ENCODE measurements around the gene CLDN16. TPM values are rescaled to one million over a fixed set of nuclear protein-coding genes. Genes with fewer than 3 reads are reported as not detected.

Gene CLDN16
- total and polyA plus RNA-seq, 2 of the 4 experiments (the other 2 are of a cell fraction): under 0.01 to 0.09 TPM

DNA sequence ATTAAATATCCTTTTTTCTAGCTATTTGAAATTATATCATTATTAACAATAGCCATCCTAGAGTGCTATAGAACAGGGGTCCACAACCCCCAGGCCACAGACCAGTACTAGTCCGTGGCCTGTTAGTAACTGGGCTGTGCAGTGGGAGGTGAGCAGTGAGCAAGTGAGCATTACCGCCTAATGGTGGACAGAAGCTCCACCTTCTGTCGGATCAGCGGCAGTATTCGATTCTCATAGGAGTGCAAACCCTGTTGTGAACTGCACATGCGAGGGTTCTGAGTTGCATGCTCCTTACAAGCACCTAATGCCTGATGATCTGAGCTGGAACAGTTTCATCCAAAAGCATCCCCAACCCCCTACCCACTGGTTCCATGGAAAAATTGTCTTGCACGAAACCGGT, 11.7 kb downstream of the CLDN16 start:
- H2BK20ac ChIP-seq (ENCODE audit: low read depth, low read length): no peak overlapping the region
- CTCF ChIA-PET: interaction anchor here (0.6 to 1.3 kb wide), 2 partner anchors 57 to 439 kb away, joined by 3 read pairs; no protein-coding TSS in a partner anchor
- H3K4me3 ChIP-seq (ENCODE audit: insufficient read depth, low read depth, low read length): no peak overlapping the region
- no peak for ATAC-seq (ENCODE audit: low read depth)
- no peak overlapping the region for H4K91ac ChIP-seq (ENCODE audit: insufficient read depth, low read depth, low read length)
- H3K79me1 ChIP-seq (ENCODE audit: low read depth in 1 of 2, low read length in 2 of 2): no peaks in the 10 kb centered on the region
- TF ChIP-seq RCOR1 (IDR thresholded peaks at IDR 0.05; ENCODE audit: insufficient replicate concordance, low read length) (no peak), RFX5 (IDR thresholded peaks at IDR 0.05; ENCODE audit: low read depth, low read length) (no peak), FOS (IDR thresholded peaks at IDR 0.05; ENCODE audit: low read depth, low read length) (no peak), SMC3 (IDR thresholded peaks at IDR 0.05; ENCODE audit: low read depth, low read length) (no peak), MXI1 (IDR thresholded peaks at IDR 0.05; ENCODE audit: borderline replicate concordance, low read depth, low read length) (no peak), CTCF (conservative IDR thresholded peaks at IDR 0.05; ENCODE audit: low read depth, low read length) (no peak), NFE2L2 (IDR thresholded peaks at IDR 0.05; ENCODE audit: low read depth, low read length) (no peak), POLR2A (IDR thresholded peaks at IDR 0.05; ENCODE audit: low read depth, low read length) (no peak), MAZ (IDR thresholded peaks at IDR 0.05; ENCODE audit: borderline replicate concordance, low read depth, low read length) (no peak), RAD21 (IDR thresholded peaks at IDR 0.05; ENCODE audit: low read length) (no peak), BHLHE40 (IDR thresholded peaks at IDR 0.05; ENCODE audit: low read depth, low read length) (no peak), MAFK (IDR thresholded peaks at IDR 0.05; ENCODE audit: low read depth, low read length) (no peak)
- H3K36me3 ChIP-seq (ENCODE audit: control insufficient read depth, insufficient read depth, low read length): no peaks in the 10 kb centered on the region
- no peak overlapping the region for H3K23ac ChIP-seq (ENCODE audit: low read depth, low read length)
- no peak overlapping the region for H3K14ac ChIP-seq (replicated peaks; ENCODE audit: low read depth, low read length)
- no peak overlapping the region for H3K18ac ChIP-seq (ENCODE audit: low read depth, low read length)
- dilution Hi-C loops (cut with HindIII; ENCODE audit: low sequenced_read_pairs, unreplicated experiment) (no loop called here), intact Hi-C loops (cut with micrococcal nuclease) (no loop called here), in situ Hi-C loops (cut with MboI; ENCODE audit: low sequenced_read_pairs) (no loop called here)
- H3K4me1 ChIP-seq (ENCODE audit: control insufficient read depth, insufficient read depth, low read length): peaks cover 2% of the 10 kb centered on the region
- no peak overlapping the region for H3K56ac ChIP-seq (ENCODE audit: extremely low read depth, insufficient read depth, low read length)
- no peak overlapping the region for H2BK5ac ChIP-seq (ENCODE audit: low read depth, low read length, poor library complexity, severe bottlenecking)
- no peak overlapping the region for H3K27ac ChIP-seq (ENCODE audit: insufficient read depth, low read length)
- H2BK15ac ChIP-seq (ENCODE audit: low read depth, low read length): no peak overlapping the region
- no TSS peak for BruUV-seq (replicated peaks)
- no peak overlapping the region for H3K4ac ChIP-seq (ENCODE audit: low read depth, low read length)
- H3K27me3 ChIP-seq (ENCODE audit: control insufficient read depth, insufficient read depth, low read length): no peaks in the 10 kb centered on the region
- no peak overlapping the region for H4K8ac ChIP-seq (ENCODE audit: low read depth in 2 of 2, low read length in 2 of 2)
- H3K4me2 ChIP-seq (ENCODE audit: low read depth, low read length): no peak overlapping the region
- no peaks in the 10 kb centered on the region for H4K20me1 ChIP-seq (ENCODE audit: insufficient read depth, low read length)
- POLR2A ChIA-PET (ENCODE audit: unreplicated experiment): no interaction called here
- no peaks in the 10 kb centered on the region for H3K9me3 ChIP-seq (ENCODE audit: control insufficient read depth, insufficient read depth, low read length)
- WGBS, 2 experiments (ENCODE audit: extremely low coverage in 2 of 2, insufficient read length in 1 of 2): 100% methylated on average over 5 of the region's 8 CpGs; no CpG with 5 or more reads in 1 of the 2 experiments
- H2BK120ac ChIP-seq (ENCODE audit: low read depth, low read length): no peak overlapping the region
- no peak overlapping the region for H2AK5ac ChIP-seq (ENCODE audit: low read depth, low read length)
- no peak for DNase-seq
- no peak overlapping the region for H4K5ac ChIP-seq (ENCODE audit: low read depth, low read length)
- H2AFZ ChIP-seq (replicated peaks; ENCODE audit: low read length, poor library complexity): no peak overlapping the region
- H3K9ac ChIP-seq (ENCODE audit: low read depth, low read length): no peak overlapping the region
- H3K9me1 ChIP-seq (ENCODE audit: insufficient read depth, low read length): no peaks in the 10 kb centered on the region
- no peak overlapping the region for H2AK9ac ChIP-seq (replicated peaks; ENCODE audit: low read depth, low read length, poor library complexity)
